Measurements from ENCODE around the gene GFRA1. TPM values are rescaled to one million over a fixed set of nuclear protein-coding genes. Genes with fewer than 3 reads are reported as not detected.

Gene GFRA1
- total and polyA plus RNA-seq, 2 of the 8 experiments (the other 6 are each of a cell fraction or from before 2014, with no cell fraction given) = 1.1 to 2.0 TPM

DNA sequence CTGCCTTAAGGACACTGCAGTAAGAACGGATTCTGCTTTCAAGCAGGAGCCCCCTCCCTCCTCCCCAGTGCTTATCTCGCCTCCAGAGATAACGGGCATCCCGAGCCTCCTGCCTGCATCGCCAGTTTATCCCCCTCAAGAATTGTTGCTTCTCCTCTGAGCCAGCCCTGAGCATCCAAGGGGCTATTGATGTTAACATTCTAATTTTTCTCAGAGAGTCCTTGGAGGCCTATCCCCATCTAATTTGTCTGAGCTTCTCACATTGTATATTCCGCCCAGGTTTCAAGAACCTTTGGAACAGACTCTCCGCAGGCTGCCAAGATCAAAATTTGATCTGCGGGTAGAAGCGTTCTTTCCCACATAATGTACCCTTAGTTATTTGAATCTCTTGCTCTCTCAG, 180.0 kb downstream of the GFRA1 start:
- no peak overlapping the region for H3K23ac ChIP-seq (ENCODE audit: insufficient read length)
- no peak overlapping the region for H4K91ac ChIP-seq (replicated peaks; ENCODE audit: insufficient read length, low read length)
- no peak overlapping the region for H3K14ac ChIP-seq (ENCODE audit: insufficient read length)
- H2BK20ac ChIP-seq (ENCODE audit: low read length) = no peak overlapping the region
- H3K4me3 ChIP-seq (ENCODE audit: extremely low read depth in 1 of 4, insufficient read depth in 2 of 4, low read depth in 3 of 4, low read length in 4 of 4) = no peak overlapping the region
- H3K4ac ChIP-seq (replicated peaks; ENCODE audit: insufficient read length, low read depth, low read length) = no peak overlapping the region
- H2BK5ac ChIP-seq (ENCODE audit: low read depth, low read length) = no peak overlapping the region
- H3K23me2 ChIP-seq (ENCODE audit: low read depth, low read length) = no peaks in the 10 kb centered on the region
- H2AK5ac ChIP-seq (ENCODE audit: low read depth, low read length) = no peak overlapping the region
- WGBS, 2 experiments (ENCODE audit: extremely low coverage in 1 of 2, insufficient coverage in 1 of 2, insufficient read length in 1 of 2, insufficient replicate concordance in 2 of 2, low coverage in 1 of 2, low lambda C conversion rate in 2 of 2, missing lambda C conversion rate in 1 of 2) = 93% methylated on average over 9 of the region's 9 CpGs; no CpG with 5 or more reads in 1 of the 2 experiments
- no peaks in the 10 kb centered on the region for H3K79me1 ChIP-seq (ENCODE audit: low read depth, low read length)
- H2BK12ac ChIP-seq (ENCODE audit: low read depth, low read length) = 0 out of 2 replicates have a peak overlapping the region, but pooled peaks have one; percentile 61
- H3K18ac ChIP-seq (ENCODE audit: extremely low read depth, low read length) = no peak overlapping the region
- H3K36me3 ChIP-seq (ENCODE audit: control insufficient read depth in 2 of 4, insufficient read depth in 4 of 4, low read length in 3 of 4) = no peaks in the 10 kb centered on the region
- no peak overlapping the region for H3K4me2 ChIP-seq (ENCODE audit: insufficient read depth in 1 of 2, low read depth in 2 of 2, low read length in 2 of 2)
- H4K5ac ChIP-seq (ENCODE audit: insufficient read length, low read depth, low read length) = no peak overlapping the region
- H3K4me1 ChIP-seq (replicated peaks in 1 of 4; ENCODE audit: control insufficient read depth in 3 of 4, insufficient read depth in 4 of 4, low read length in 3 of 4) = peaks cover 0 to 2% (median 0%) of the 10 kb centered on the region in 4 experiments; a peak in 1 of 7 replicates
- POLR2A ChIA-PET (ENCODE audit: partially characterized antibody) = no interaction called here
- no peak overlapping the region for H4K8ac ChIP-seq (ENCODE audit: extremely low read depth, insufficient read depth, low read length)
- no peak for TF ChIP-seq SUZ12 (IDR thresholded peaks at IDR 0.05; ENCODE audit: low read length)
- H3K9ac ChIP-seq (replicated peaks in 1 of 4; ENCODE audit: extremely low read depth in 1 of 4, low read depth in 3 of 4, low read length in 3 of 4) = no peak overlapping the region
- H3K56ac ChIP-seq (replicated peaks; ENCODE audit: insufficient read length, low read depth, low read length) = no peak overlapping the region
- H3K79me2 ChIP-seq (ENCODE audit: control insufficient read depth in 1 of 2, insufficient read depth in 2 of 2, low read length in 2 of 2) = no peaks in the 10 kb centered on the region
- no peak overlapping the region for H2BK15ac ChIP-seq (ENCODE audit: low read length)
- no peak overlapping the region for H3K27ac ChIP-seq (ENCODE audit: low read depth, low read length)
- CTCF ChIA-PET (ENCODE audit: partially characterized antibody) = interaction anchor here (1.0 to 1.2 kb wide), 2 partner anchors 15 to 24 kb away, joined by 4 read pairs; no protein-coding TSS in a partner anchor
- no peak for DNase-seq (ENCODE audit: low read depth in 1 of 2, low spot score in 2 of 2)
- H3K27me3 ChIP-seq (replicated peaks in 1 of 4; ENCODE audit: control insufficient read depth in 3 of 4, extremely low read depth in 1 of 4, insufficient read depth in 3 of 4, low read length in 3 of 4) = no peaks in the 10 kb centered on the region
- no peaks in the 10 kb centered on the region for H3K9me3 ChIP-seq (ENCODE audit: insufficient read depth in 2 of 2, low read depth in 1 of 2, low read length in 1 of 2)
- FAIRE-seq = no peak
- no peaks in the 10 kb centered on the region for H4K20me1 ChIP-seq (replicated peaks in 1 of 2; ENCODE audit: control insufficient read depth in 1 of 2, insufficient read depth in 2 of 2, low read length in 2 of 2)
- H2AFZ ChIP-seq (ENCODE audit: low read length) = 0 out of 2 replicates have a peak overlapping the region, but pooled peaks have one; percentile 70
- no peak overlapping the region for H2BK120ac ChIP-seq (replicated peaks; ENCODE audit: low read depth, low read length)
